ENCODE measurements around the gene UBL3. TPM values are rescaled to one million over a fixed set of nuclear protein-coding genes. Genes with fewer than 3 reads are reported as not detected.

UBL3 gene
- total and polyA plus RNA-seq, 3 donors from 2014 or later, result 35.0 to 42.4 (median 41.6) TPM

DNA sequence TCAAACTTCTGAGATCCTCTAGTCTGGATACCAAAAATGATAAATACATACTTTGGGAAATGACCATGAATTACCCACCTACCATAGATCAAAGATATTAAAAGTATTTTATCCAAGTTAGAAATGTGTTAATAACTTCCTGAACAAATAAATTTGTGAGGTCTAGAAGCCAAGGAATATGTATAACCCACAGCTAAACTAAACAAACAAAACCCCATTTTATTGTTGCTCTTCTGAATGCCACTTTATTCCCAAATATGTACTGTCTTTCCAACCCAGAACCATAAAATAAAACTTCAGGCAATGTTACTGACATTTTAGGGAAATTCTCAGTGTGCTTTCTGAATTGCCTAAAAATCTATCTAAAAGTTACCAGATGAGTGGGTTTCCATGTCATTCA, 35.1 kb downstream of the UBL3 start:
- TF ChIP-seq POLR2A (IDR thresholded peaks at IDR 0.05), result no peak
- TF ChIP-seq, protein P1, sequence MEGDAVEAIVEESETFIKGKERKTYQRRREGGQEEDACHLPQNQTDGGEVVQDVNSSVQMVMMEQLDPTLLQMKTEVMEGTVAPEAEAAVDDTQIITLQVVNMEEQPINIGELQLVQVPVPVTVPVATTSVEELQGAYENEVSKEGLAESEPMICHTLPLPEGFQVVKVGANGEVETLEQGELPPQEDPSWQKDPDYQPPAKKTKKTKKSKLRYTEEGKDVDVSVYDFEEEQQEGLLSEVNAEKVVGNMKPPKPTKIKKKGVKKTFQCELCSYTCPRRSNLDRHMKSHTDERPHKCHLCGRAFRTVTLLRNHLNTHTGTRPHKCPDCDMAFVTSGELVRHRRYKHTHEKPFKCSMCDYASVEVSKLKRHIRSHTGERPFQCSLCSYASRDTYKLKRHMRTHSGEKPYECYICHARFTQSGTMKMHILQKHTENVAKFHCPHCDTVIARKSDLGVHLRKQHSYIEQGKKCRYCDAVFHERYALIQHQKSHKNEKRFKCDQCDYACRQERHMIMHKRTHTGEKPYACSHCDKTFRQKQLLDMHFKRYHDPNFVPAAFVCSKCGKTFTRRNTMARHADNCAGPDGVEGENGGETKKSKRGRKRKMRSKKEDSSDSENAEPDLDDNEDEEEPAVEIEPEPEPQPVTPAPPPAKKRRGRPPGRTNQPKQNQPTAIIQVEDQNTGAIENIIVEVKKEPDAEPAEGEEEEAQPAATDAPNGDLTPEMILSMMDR (IDR thresholded peaks at IDR 0.05), result no peak
- intact Hi-C loops (cut with DNase I; ENCODE audit: low total_unique reads), result no loop called here
- H3K4me1 ChIP-seq, result peaks cover 25% of the 10 kb centered on the region

DNA sequence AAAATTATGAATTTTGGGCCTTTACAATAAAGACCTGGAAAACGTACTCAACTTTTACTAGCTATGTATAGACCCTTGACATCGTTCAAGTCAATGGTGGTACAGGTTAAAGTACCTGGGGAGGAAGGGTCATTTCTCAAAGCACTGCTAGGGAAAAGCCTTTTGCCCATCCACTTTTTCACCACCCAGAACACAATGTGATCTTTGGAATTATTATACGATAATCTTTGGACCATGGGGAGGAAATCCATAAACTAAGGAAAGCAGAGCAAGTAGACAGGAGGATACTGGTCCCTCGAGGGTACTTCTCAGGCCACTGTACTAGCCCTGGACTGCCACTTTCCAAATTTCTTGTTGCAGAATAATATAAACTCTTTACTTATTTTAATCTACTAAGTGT, 39.5 kb downstream of the UBL3 start:
- DNase-seq, result no peak
- Histone ChIP-seq H3K27me3 (no peaks in the 10 kb centered on the region), H3K36me3 (ENCODE audit: low read depth, missing control alignments) (no peaks in the 10 kb centered on the region), H3K9me3 (no peaks in the 10 kb centered on the region), H3K4me1 (peaks cover 14% of the 10 kb centered on the region), H3K27ac (no peak overlapping the region), H3K4me3 (no peak overlapping the region)
- 62 to 67% methylated on average over 4 of the region's 4 CpGs for WGBS, 2 donors
- no peak for TF ChIP-seq POLR2A (IDR thresholded peaks at IDR 0.05)
- TF ChIP-seq, protein P1 (IDR thresholded peaks at IDR 0.05), result no peak
- intact Hi-C loops (cut with DNase I; ENCODE audit: low total_unique reads), result no loop called here

More for the DNA sequence above, 35.1 kb downstream of the UBL3 start:
- H3K27me3 ChIP-seq, result no peaks in the 10 kb centered on the region
- no peak for DNase-seq
- no peaks in the 10 kb centered on the region for H3K36me3 ChIP-seq (ENCODE audit: low read depth, missing control alignments)
- no peak overlapping the region for H3K4me3 ChIP-seq
- no peak overlapping the region for H3K27ac ChIP-seq
- H3K9me3 ChIP-seq, result no peaks in the 10 kb centered on the region

DNA sequence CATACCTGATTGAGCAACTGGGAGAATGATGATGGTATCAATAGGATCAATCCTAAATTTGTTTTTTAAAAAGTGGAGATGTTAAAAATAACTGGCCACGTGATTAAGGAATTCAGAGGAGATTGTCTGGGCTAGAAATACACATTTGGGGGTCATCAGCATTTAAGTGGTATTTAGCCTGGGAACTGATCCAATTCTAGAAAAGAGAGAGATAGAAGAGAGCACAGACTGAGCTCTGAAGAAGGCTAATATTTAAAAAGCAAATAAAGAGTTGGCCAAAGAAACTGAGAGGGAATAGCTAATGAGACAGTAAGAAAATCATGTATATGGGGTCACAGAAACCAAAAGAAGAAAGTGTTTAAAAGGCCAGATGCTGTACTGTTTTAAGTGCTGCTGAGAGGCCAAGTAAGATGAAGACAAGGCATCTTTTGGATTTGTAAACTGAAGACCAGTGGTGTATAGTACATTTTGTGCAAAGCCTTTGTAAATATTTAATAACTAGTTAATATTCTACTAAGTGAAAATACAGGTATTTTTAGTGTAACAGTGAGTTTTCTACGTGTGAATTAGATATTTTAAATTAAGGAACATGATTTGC, 40.2 kb downstream of the UBL3 start:
- DNase-seq, result no peak
- whole genome bisulfite sequencing, 2 donors, result 32 to 36% methylated on average over 2 of the region's 2 CpGs
- TF ChIP-seq POLR2A (IDR thresholded peaks at IDR 0.05), result no peak
- TF ChIP-seq, protein P1 (IDR thresholded peaks at IDR 0.05), result no peak
- H3K4me3 ChIP-seq, result no peak overlapping the region
- H3K36me3 ChIP-seq (ENCODE audit: low read depth, missing control alignments), result no peaks in the 10 kb centered on the region
- no peak overlapping the region for H3K27ac ChIP-seq
- H3K4me1 ChIP-seq, result peaks cover 14% of the 10 kb centered on the region
- H3K27me3 ChIP-seq, result no peaks in the 10 kb centered on the region
- intact Hi-C loops (cut with DNase I; ENCODE audit: low total_unique reads), result no loop called here
- no peaks in the 10 kb centered on the region for H3K9me3 ChIP-seq

DNA sequence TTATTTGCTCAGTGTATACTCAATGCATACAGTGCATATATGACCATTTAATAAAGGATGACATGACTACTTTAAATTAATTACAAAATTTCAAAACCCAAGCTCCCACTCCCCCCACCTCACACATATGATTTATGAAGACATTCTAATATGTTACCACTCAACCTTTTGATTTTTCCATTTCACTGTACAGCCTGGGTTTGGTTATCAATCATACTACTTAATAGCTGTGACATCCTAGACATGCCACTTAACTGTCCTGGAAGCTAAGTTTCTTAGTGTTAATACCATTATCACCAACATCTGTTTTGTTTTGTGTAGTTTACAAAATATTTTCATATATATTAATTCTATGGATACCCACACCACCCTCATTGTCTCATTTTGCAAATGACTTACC, 42.2 kb downstream of the UBL3 start:
- intact Hi-C loops (cut with DNase I; ENCODE audit: low total_unique reads), result no loop called here

More for the DNA sequence above, 42.2 kb downstream of the UBL3 start:
- DNase-seq, result no peak
- peaks cover 14% of the 10 kb centered on the region for H3K4me1 ChIP-seq
- H3K4me3 ChIP-seq, result no peak overlapping the region
- H3K27ac ChIP-seq, result no peak overlapping the region
- H3K9me3 ChIP-seq, result no peaks in the 10 kb centered on the region
- TF ChIP-seq POLR2A (IDR thresholded peaks at IDR 0.05), result no peak
- TF ChIP-seq, protein P1 (IDR thresholded peaks at IDR 0.05), result no peak
- no peaks in the 10 kb centered on the region for H3K27me3 ChIP-seq
- no peaks in the 10 kb centered on the region for H3K36me3 ChIP-seq (ENCODE audit: low read depth, missing control alignments)
